BE2C (cell line): ENCODE data around the gene CIB2.

ENCODE experiments used
- DNase-seq: peaks from one replicate; pipeline ENCODE4 v3.0.0-alpha.2; 2020
- H3K27me3 ChIP-seq: fragments of 250-450 bp; sonication (Bioruptor Pico); 2 replicates; pipeline ENCODE4 v1.5.1; 2020; ENCODE audit warnings: mild to moderate bottlenecking
- H3K36me3 ChIP-seq: fragments of 250-450 bp; sonication (Bioruptor Pico); 2 replicates; pipeline ENCODE4 v1.5.1; 2020; ENCODE audit warnings: mild to moderate bottlenecking
- H3K4me1 ChIP-seq: fragments of 250-450 bp; sonication (Bioruptor Pico); 2 replicates; pipeline ENCODE4 v1.5.1; 2020
- H3K4me3 ChIP-seq: 2 replicates; pipeline ENCODE4 v1.5.1; 2011; ENCODE audit warnings: low read depth, low read length
- H3K9me3 ChIP-seq: fragments of 250-450 bp; sonication (Bioruptor Pico); 2 replicates; pipeline ENCODE4 v1.5.1; 2020
- TF ChIP-seq, protein P1 (sequence below): IDR thresholded peaks from 2 replicates; pipeline ENCODE4 v1.5.1; 2012; ENCODE audit warnings: mild to moderate bottlenecking, low read depth, low read length

The CIB2 gene

DNA sequence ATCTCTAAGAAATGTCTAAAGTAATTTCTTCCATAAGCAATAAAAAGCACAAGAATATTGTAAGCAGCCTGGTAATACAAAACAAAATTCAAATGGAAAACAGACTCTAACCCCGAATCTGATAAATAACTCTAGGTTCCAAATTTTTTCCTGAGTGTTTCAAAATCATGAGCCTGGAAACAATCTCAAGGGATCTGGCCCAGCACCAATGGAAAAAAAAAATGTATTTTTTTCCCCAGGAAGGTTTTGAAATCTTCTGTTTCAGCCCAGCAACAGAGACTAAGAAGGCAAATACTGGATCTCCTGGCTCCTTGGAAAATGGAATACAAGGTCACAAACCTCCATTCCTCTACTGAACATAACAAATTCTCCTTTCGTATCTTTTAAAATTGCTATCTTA is 66.7 kb downstream of the CIB2 start:
- DNase-seq = no peak
- TF ChIP-seq, protein P1, sequence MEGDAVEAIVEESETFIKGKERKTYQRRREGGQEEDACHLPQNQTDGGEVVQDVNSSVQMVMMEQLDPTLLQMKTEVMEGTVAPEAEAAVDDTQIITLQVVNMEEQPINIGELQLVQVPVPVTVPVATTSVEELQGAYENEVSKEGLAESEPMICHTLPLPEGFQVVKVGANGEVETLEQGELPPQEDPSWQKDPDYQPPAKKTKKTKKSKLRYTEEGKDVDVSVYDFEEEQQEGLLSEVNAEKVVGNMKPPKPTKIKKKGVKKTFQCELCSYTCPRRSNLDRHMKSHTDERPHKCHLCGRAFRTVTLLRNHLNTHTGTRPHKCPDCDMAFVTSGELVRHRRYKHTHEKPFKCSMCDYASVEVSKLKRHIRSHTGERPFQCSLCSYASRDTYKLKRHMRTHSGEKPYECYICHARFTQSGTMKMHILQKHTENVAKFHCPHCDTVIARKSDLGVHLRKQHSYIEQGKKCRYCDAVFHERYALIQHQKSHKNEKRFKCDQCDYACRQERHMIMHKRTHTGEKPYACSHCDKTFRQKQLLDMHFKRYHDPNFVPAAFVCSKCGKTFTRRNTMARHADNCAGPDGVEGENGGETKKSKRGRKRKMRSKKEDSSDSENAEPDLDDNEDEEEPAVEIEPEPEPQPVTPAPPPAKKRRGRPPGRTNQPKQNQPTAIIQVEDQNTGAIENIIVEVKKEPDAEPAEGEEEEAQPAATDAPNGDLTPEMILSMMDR = no peak
- no peaks in the 10 kb centered on the region; the same call in 1 of the 2 replicates for H3K36me3 ChIP-seq
- H3K9me3 ChIP-seq = no peaks in the 10 kb centered on the region
- peaks cover 42% of the 10 kb centered on the region for H3K4me1 ChIP-seq
- H3K27me3 ChIP-seq = no peaks in the 10 kb centered on the region
- no peak overlapping the region for H3K4me3 ChIP-seq

DNA sequence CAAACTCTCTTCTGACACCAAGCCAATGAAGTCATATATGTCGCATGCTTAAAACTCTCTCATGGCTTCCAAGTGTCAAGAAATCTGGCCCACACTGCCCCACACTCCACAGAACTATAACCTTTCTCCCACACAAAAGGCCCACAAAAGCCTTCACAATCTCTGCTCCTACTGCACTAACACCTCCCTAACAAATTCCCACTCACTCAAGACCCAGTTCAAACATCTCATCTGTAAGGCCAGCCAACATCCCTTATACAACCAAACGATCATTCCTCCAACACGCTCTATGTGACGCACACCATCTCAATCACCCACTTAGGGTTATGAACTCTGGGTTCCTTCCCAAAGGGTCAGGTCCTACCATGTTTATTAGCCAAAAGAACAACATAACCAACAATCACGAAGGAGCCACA is 67.3 kb downstream of the CIB2 start:
- peaks cover 37% of the 10 kb centered on the region for H3K4me1 ChIP-seq
- H3K4me3 ChIP-seq = no peak overlapping the region
- TF ChIP-seq, protein P1 = no peak
- no peaks in the 10 kb centered on the region for H3K27me3 ChIP-seq
- no peak for DNase-seq
- H3K36me3 ChIP-seq = no peaks in the 10 kb centered on the region; the same call in 1 of the 2 replicates
- H3K9me3 ChIP-seq = no peaks in the 10 kb centered on the region

DNA sequence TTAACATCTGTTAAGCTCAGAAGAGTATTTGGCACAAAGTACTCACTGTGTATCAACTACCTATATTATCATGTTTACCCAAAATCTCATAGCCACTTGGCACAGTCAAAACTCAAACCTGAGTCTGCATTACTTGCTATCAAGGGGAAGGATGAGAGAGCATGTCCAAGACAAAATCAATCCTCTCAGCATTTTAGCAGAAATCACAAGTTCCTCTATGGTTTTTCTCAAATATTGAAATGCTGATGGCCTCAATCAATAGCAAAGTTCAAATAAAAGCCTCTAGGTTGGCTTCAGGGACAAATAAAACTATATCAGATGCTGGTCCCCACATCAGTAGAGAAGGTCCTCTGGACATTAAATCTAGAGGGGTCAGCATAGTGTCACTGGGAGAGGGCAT is 68.0 kb downstream of the CIB2 start:
- H3K4me1 ChIP-seq = peaks cover 33% of the 10 kb centered on the region

DNA sequence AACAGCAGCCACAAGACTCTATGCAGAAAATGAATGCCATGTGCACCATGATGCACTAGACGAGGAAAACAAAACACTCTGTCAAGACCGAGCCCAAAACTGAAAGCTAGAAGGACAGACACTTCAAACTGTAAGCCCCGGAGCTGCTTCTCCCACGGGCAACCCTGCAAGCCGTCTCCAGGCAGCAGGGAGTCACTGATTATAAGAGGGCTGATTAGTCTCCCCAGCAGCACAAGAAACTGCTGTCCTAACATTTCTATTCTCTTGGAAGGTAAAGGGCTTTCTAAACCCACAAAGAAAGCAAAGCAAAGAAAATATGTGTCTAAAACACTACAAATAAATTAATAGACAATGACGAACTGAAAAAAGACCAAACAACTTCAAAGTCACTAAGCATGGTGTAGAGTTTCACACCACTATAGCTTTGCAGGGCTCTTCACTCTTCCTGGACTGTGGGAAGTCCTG is 69.2 kb downstream of the CIB2 start:
- H3K4me3 ChIP-seq = peak overlapping the region; percentile 26
- no peak for DNase-seq

More for the DNA sequence above, 68.0 kb downstream of the CIB2 start:
- DNase-seq = no peak
- Histone ChIP-seq H3K4me3 (no peak overlapping the region), H3K36me3 (no peaks in the 10 kb centered on the region; the same call in 1 of the 2 replicates), H3K27me3 (no peaks in the 10 kb centered on the region), H3K9me3 (no peaks in the 10 kb centered on the region)
- TF ChIP-seq, protein P1 = no peak

DNA sequence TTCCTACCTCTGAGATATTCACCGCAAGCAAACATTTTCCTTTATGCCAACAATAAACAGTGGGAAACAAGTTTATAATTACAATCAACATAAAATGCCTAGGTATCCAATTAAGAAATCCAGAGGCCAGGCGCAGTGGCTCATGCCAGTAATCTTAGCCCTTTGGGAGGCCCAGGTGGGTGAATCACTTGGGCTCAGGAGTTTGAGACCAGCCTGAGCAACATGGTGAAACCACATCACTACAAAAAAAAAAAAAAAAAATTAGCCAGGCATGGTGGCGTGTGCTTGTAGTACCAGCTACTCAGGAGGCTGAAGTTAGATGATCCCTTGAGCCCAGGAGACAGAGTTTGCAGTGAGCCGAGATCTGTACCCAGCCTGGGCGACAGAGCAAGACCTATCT is 71.0 kb downstream of the CIB2 start:
- DNase-seq = no peak
- no peaks in the 10 kb centered on the region for H3K27me3 ChIP-seq
- H3K9me3 ChIP-seq = no peaks in the 10 kb centered on the region
- H3K4me3 ChIP-seq = no peak overlapping the region
- TF ChIP-seq, protein P1 = no peak
- no peaks in the 10 kb centered on the region; the same call in 1 of the 2 replicates for H3K36me3 ChIP-seq
- H3K4me1 ChIP-seq = peaks cover 21% of the 10 kb centered on the region

More for the DNA sequence above, 69.2 kb downstream of the CIB2 start:
- TF ChIP-seq, protein P1 = no peak
- peaks cover 32% of the 10 kb centered on the region for H3K4me1 ChIP-seq
- no peaks in the 10 kb centered on the region; the same call in 1 of the 2 replicates for H3K36me3 ChIP-seq
- no peaks in the 10 kb centered on the region for H3K9me3 ChIP-seq
- no peaks in the 10 kb centered on the region for H3K27me3 ChIP-seq

DNA sequence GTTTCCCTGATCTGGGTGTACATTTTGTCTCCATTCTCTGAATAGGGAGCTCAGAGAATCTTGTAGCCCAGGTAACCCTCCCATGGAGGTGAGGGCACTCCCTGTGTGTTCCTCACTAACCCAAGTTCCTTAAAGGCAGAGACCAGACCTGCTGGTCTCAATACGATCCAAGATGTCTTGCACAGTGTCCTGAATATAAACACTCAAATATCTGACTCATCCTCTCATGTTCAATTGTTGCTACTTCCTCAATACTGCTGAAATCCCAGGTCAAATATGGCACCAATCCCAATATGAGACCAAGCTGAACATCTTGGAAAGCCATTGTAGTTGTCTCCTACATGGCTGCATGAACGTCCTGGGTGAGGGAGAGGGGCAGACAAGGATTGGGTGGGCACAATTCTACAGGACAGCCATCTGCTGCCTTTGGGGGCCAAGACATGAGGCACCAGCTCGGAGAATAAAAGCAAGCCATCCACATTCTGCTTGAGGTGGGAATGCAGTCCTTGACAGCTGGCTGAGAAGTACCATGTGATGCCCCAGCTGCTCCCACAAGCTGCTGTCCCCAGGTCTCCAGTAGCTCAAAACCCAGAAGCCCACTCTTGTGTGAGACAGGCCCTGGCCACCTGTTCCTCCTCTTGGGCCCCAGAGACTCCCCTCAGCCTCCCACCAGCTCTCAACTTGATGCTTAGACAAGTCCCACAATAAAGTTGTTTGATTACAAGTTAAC is 72.0 kb downstream of the CIB2 start:
- no peaks in the 10 kb centered on the region for H3K9me3 ChIP-seq
- DNase-seq = no peak
- TF ChIP-seq, protein P1 = no peak
- peaks cover 18% of the 10 kb centered on the region for H3K4me1 ChIP-seq
- H3K4me3 ChIP-seq = no peak overlapping the region
- no peaks in the 10 kb centered on the region for H3K36me3 ChIP-seq
- no peaks in the 10 kb centered on the region for H3K27me3 ChIP-seq
